ENCODE results near the gene SHC2.
"Not testable (repeated sequence)": the region's sequence is repeated elsewhere in the genome, so short reads cannot be mapped to it uniquely, and the experiment has no call there.

Gene SHC2

DNA sequence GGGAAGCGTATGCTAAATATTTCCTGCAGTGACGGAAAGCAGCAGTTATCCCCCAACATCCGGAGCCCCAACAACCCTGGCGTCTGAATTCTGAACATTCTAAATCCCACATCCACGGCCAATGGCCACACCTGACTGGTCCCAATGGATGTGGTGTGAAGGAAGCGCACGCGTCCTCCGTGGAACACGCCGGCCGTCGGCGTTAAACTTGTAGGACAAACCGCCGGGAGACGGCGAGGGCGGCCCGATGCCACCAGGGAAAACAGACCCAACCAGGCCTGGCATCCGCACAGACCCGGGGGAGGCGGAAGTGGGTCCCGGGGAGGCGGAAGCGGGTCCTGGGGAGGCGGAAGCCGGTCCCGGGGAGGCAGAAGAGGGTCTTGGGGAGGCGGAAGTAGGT lies 3.2 kb downstream of the SHC2 start:
- TF ChIP-seq, protein P1, sequence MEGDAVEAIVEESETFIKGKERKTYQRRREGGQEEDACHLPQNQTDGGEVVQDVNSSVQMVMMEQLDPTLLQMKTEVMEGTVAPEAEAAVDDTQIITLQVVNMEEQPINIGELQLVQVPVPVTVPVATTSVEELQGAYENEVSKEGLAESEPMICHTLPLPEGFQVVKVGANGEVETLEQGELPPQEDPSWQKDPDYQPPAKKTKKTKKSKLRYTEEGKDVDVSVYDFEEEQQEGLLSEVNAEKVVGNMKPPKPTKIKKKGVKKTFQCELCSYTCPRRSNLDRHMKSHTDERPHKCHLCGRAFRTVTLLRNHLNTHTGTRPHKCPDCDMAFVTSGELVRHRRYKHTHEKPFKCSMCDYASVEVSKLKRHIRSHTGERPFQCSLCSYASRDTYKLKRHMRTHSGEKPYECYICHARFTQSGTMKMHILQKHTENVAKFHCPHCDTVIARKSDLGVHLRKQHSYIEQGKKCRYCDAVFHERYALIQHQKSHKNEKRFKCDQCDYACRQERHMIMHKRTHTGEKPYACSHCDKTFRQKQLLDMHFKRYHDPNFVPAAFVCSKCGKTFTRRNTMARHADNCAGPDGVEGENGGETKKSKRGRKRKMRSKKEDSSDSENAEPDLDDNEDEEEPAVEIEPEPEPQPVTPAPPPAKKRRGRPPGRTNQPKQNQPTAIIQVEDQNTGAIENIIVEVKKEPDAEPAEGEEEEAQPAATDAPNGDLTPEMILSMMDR (IDR thresholded peaks at IDR 0.05; ENCODE audit: insufficient read depth, low read length, missing control alignments): no peak
- no peak overlapping the region for H3K4me3 ChIP-seq (ENCODE audit: low read depth, low read length)
- ChIA-PET CTCF (no interaction called here), POLR2A (no interaction called here)
- no peak for DNase-seq (ENCODE audit: low read depth, low spot score)

DNA sequence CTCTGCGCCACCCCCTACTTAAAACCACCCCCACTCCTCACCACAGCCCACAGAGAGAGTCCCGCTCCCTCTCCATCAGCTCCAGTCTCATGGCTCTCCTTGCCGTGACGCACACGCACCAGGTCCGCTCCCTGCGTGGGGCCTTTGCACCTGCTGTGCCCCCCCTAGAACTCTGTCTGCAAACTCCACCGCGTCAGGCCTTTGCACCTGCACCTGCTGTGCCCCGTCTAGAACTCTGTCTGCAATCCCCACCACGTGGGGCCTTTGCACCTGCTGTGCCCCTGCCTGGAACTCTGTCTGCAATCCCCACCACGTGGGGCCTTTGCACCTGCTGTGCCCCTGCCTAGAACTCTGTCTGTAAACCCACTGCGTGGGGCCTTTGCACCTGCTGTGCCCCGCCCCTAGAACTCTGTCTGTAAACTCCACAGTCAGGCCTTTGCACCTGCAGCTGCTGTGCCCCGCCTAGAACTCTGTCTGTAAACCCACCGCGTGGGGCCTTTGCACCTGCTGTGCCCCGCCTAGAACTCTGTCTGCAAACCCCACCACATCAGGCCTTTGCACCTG lies 4.2 kb downstream of the SHC2 start:
- CTCF ChIA-PET: no interaction called here
- POLR2A ChIA-PET: no interaction called here
- no peak overlapping the region for H3K4me3 ChIP-seq (ENCODE audit: low read depth, low read length)
- TF ChIP-seq, protein P1 (IDR thresholded peaks at IDR 0.05; ENCODE audit: insufficient read depth, low read length, missing control alignments): no peak
- no peak for DNase-seq (ENCODE audit: low read depth, low spot score)

DNA sequence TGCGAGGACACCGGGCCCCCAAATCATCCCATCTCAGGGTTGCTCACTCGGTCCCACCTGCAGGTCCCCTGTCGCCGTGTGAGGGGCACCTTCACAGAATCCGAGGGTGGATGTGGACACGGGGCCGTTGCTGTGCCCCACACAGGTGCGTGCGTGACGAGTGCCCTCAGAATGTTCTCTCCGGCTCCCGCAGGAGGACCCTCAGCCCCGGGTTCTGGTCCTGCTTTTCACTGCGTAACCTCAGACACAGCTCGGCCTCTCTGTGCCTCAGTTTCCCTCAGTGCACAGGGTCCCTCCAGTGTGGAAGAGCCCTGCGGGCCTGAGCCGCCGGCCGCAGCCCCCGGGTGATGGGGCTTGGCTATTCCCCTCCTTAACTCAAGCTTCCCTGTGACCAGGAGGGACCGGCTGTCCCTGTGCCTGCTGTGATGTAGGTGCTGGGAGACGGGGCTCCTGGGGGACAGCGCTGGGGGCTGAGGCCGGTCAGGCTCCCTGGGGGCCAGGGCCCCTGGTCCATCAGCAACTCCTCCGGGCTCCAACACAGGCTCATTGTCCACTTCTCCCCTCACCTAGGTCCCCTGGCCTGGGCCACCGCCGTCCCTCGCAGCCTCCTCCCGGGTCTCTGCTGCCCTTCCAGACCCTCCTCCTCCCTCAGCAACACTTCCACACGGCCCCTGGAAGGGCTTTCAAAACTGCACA lies 4.8 kb downstream of the SHC2 start:
- no peak overlapping the region for H3K4me3 ChIP-seq (ENCODE audit: low read depth, low read length)
- DNase-seq (ENCODE audit: low read depth, low spot score): no peak
- TF ChIP-seq, protein P1 (IDR thresholded peaks at IDR 0.05; ENCODE audit: insufficient read depth, low read length, missing control alignments): no peak
- ChIA-PET POLR2A (no interaction called here), CTCF (no interaction called here)

DNA sequence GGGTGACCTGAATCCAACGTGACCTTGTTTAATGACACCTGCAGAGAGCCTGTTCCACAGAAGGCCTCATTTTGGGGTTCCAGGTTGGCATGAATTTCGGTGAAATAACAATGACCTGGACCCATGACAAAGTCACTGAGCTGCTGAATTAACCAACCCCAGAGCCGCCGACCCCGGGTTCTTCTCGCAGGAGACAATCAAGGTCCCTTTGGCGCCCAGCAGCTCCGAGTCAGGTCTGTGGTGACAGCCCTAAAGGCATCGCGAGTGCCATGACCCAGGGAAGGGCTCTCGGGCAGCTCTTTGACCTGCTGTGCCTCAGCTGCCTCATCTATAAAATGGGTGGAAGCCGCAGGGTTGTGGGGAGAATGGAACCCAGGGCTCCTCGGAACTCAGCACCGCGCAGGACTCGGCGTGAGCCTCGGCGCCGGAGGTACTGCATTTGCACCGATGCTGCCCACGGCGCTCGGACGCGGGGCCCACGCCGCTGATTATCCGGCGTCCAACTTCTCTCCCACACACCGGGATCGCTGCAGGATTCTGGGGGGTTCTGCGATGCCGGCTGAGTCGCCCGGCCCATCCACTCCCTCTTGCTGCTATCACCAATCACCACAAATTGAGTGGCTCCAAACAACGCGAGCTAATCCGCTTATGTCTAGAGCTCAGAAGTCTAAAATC lies 5.7 kb downstream of the SHC2 start:
- CTCF ChIA-PET: interaction anchor here (1.2 kb wide), 1 partner anchor 13 kb away, joined by 3 read pairs; no protein-coding TSS in a partner anchor

DNA sequence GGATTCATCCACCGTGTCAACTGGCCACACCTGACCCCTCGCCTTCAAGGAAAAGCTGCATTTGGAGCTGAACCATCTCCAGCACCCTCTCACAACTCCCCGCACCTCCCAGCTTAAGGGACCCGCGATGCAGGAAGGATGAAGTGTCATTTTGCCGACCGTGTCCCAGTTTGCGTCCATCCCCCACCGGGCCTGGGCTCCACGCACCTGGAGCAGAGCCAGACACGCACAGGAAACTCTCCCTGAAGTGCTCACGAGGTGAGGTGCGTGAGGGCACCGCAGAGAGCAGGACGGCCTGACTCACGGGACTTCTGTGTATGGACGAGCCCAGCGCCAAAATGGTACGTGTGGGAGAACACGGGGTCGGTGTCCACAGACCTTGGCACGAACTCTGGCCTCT lies 7.2 kb downstream of the SHC2 start:
- ChIA-PET POLR2A (no interaction called here), CTCF (no interaction called here)
- no peak for DNase-seq (ENCODE audit: low read depth, low spot score)
- no peak overlapping the region for H3K4me3 ChIP-seq (ENCODE audit: low read depth, low read length)
- TF ChIP-seq, protein P1 (IDR thresholded peaks at IDR 0.05; ENCODE audit: insufficient read depth, low read length, missing control alignments): no peak

More for the DNA sequence above, 5.7 kb downstream of the SHC2 start:
- TF ChIP-seq, protein P1 (IDR thresholded peaks at IDR 0.05; ENCODE audit: insufficient read depth, low read length, missing control alignments): no peak
- POLR2A ChIA-PET: no interaction called here
- no peak for DNase-seq (ENCODE audit: low read depth, low spot score)
- no peak overlapping the region for H3K4me3 ChIP-seq (ENCODE audit: low read depth, low read length)

DNA sequence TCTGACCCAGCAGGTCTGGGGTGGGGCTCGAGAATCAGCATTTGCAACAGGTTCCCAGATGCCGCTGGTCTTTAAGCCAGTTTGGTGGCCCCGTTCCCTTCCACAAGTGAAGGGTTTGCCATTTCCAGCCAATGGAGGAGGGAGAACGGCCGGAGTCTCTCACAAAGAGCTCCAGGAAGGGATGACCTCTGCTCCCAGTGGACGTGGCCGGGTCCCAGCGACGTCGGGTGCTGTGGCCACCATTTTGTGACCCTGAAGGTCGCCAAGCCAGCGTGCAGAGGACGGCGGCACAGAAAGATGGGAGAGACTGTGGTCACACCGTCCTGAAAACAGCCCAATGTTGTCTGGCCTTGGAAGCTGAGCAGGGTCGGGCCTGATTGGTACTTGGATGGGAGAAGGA lies 8.0 kb downstream of the SHC2 start:
- DNase-seq (ENCODE audit: low read depth, low spot score): no peak
- CTCF ChIA-PET: no interaction called here
- H3K4me3 ChIP-seq (ENCODE audit: low read depth, low read length): no peak overlapping the region

DNA sequence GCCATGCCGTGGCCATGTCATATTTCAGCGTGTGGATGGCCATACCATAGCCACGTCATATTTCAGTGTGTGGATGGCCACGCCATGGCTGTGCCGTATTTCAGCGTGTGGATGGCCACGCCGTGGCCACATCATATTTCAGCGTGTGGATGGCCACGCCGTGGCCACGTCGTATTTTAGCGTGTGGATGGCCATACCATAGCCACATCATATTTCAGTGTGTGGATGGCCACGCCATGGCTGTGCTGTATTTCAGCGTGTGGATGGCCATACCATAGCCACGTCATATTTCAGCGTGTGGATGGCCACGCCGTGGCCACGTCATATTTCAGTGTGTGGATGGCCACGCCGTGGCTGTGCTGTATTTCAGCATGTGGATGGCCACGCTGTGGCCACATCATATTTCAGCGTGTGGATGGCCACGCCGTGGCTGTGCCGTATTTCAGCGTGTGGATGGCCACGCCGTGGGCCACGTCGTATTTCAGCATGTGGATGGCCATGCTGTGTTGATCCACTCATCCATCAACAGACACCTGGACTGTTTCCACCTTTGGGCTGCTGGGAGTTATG lies 9.8 kb downstream of the SHC2 start:
- DNase-seq (ENCODE audit: low read depth, low spot score); POLR2A ChIA-PET; H3K4me3 ChIP-seq (ENCODE audit: low read depth, low read length); CTCF ChIA-PET: not testable (repeated sequence)

More for the DNA sequence above, 8.0 kb downstream of the SHC2 start:
- POLR2A ChIA-PET: no interaction called here
- TF ChIP-seq, protein P1 (IDR thresholded peaks at IDR 0.05; ENCODE audit: insufficient read depth, low read length, missing control alignments): no peak
